Uterus (tissue), 2 donors: Measurements from ENCODE around the gene NCEH1.

Source experiments
- CTCF ChIP-seq, 4 experiments: fragments of 200-600 bp in 2 of 4; fragments of 450-650 bp in 2 of 4; sonication (generic) in 2 of 4; IDR thresholded peaks; one replicate each; pipeline ENCODE4 v1.5.1; 2016 to 2019; ENCODE audit warnings: antibody characterized with exemption in 4 of 4, mild to moderate bottlenecking in 2 of 4, moderate library complexity in 1 of 4
- POLR2A ChIP-seq, 2 donors: fragments of 450-650 bp; IDR thresholded peaks; one replicate each; pipeline ENCODE4 v1.6.1; 2016; ENCODE audit warnings: antibody characterized with exemption in 2 of 2, mild to moderate bottlenecking in 1 of 2, moderate library complexity in 1 of 2

- TF ChIP-seq POLR2A (IDR thresholded peaks at IDR 0.05) (no peak), CTCF (IDR thresholded peaks at IDR 0.05) (no peak)
Observed at GRCh38 chr3:172704001-172704400, 6.9 kb downstream of the NCEH1 start.
